NCI-H146 treated with DMSO at 0.1 percent for 48 hours (cell line): ENCODE data around the gene SLC25A20.
"Not testable (repeated sequence)": the region's sequence is repeated elsewhere in the genome, so short reads cannot be mapped to it uniquely, and the experiment has no call there.

Source experiments
- DNase-seq: peaks from one replicate; lab custom pipeline; 2025; ENCODE audit not compliant: unreplicated experiment; lab: John Stamatoyannopoulos, UW

Gene SLC25A20

DNA sequence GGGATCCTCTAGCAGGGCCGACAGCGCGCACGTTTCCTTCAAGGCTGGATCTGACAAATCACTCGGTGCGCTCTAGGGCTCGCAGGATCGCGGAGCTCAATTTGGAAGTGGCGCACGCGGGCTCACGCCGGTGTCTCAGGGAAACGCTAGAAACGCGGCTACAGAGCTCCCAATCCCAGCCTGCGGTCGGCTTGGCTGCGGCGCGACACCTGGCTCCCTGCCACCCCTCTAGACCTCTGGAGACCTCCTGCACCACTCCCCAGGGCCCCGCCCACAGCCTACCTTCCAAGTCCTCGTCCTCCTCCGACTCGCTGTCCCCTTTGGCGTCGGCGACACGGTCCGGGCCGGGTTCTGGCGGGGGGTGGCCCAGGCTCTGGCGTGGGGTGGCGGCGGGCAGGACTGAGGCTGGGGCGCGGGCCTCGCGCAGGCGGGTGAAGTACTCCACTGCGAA lies 51.6 kb downstream of the SLC25A20 start:
- peak; percentile 25 for DNase-seq

DNA sequence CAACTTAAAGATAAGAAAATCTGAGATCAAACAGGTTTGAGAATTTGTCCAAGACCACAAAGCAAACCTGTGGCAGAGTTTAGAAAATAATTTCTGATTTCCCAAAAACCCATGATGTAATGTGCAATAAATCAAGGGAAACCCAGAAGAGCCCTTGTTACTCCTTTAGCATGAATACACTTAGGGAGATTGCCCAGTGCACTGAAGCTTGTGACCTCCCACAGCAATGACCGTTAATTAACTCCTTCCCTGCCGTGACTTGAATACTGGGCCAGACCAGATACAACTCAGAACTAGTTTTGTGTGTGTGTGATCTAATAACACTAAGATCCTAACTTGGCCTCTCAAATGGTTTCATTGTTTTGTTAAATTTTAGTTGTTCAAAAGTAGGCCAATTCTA lies 53.5 kb downstream of the SLC25A20 start:
- DNase-seq, result no peak

DNA sequence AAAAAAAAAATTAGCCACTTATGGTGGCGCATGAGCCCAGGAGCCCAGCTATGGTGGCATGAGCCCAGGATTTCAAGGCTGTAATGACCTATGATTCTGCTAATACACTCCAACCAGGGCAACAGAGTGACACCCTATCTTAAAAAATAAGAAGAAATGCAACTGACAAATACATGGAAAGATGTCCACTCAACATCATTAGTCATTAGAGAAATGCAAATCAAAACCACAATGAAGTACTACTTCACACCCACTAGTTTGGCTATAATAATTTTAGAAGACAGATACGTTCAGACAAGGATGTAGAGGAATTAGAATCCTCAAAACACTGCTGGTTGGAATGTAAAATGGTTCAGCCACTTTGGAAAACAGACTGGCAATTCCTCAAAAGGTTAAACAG lies 61.5 kb downstream of the SLC25A20 start:
- DNase-seq, result no peak

DNA sequence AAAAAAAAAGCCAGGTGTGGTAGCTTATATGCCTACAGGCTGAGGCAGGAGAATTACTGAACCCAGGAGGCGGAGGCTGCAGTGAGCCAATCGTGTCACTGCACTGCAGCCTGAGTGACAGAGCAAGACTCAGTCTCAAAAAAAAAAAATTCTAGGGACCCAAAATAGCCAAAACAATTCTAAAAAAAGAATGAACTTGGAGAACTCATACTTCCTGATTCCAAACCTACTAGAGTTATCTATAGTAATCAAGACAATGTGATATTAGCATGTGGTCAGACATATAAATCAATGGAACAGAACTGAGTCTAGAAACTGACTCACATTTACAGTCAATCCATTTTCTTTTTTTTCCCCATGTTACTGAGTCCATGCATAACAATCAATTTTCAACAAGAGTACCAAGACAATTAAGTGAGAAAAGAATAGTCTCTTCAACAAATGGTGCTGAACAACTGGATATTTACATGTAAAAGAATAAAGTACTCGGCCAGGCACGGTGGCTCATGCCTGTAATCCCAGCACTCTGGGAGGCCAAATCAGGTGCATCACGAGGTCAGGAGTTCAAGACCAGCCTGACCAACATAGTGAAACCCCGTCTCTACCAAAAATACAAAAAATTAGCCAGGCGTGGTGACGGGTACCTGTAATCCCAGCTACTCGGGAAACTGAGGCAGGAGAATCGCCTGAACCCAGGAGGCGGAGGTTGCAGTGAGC lies 62.9 kb downstream of the SLC25A20 start:
- DNase-seq, result no peak

DNA sequence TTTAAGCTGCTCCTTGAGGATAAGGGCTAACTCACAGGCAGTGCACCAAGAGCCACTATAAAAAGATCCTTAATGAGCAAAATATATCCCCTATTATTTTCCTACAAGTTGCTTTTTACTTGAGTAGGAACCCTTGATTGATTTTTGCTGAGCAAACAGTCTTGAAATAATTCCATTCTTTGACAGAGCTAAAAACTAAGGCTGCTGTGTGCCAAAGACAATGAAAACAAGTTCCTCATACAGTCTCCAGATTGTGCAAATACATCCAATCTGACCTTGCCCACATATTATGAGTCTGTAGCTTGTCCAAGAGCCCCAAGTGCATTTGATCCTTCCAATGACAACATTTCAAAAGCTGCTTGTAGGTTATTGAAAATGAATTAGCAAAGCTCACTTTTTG lies 66.0 kb downstream of the SLC25A20 start:
- DNase-seq, result no peak

DNA sequence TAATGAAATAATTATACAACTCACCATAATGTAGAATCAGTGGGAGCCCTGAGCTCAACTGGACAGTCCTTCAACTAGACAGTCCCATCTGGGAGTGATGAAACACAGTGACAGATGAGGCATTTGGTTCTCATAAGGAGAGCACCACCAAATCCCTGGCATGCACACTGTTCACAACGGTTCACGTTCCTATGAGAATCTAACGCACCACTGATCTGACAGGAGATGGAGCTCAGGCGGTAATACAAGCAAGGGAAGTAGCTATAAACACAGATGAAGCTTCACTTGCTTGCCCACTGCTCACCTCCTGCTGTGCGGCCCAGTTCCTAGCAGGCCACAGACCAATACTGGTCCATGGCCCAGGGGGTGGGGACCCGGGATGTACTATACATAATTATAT lies 68.0 kb downstream of the SLC25A20 start:
- no peak for DNase-seq

DNA sequence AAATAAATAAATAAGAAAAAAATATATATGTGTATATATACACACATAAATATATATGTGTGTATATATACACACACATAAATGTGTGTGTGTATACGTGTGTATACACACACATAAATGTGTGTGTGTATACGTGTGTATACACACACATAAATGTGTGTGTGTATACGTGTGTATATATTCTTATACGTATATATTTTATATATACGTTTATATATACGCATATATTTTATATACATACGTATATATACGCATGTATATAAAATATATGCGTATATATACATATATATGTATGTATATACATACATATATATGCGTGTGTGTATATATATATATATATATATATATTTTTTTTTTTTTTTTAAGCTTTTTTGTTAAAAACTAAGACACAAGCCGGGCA lies 69.2 kb downstream of the SLC25A20 start:
- not testable (repeated sequence) for DNase-seq

DNA sequence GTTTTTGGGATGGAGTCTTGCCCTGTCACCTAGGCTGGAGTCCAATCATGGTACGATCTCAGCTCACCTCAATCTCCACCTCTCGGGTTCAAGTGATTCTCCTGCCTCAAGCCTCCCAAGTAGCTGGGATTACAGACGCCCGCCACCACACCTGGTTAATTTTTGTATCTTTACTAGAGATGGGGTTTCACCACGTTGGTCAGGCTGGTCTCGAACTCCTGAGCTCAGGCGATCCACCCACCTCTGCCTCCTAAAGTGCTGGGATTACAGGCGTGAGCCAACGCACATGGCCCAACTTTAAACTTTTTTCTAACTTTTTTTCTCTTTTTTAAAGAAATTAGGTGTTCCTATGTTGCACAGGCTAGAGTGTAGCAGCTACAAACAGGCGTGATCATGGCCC lies 70.8 kb downstream of the SLC25A20 start:
- not testable (repeated sequence) for DNase-seq

DNA sequence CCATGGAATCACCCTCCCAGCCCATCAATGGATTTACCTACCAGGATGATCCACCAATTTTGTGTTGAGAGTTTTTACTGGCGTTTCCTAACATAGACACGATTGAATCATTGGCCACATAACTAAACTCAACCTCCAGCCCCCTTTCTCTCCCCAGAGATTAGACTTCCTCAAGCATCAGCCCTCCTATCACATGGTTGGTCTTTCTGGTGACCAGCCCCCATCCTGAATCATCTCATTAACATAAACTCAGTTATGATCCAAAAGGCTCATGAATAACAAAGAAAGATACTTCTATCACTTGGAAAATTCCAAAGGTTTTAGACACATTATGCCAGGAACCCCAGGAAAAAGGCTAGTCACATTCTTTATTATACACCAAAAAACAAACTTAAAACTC lies 72.2 kb downstream of the SLC25A20 start:
- no peak for DNase-seq

DNA sequence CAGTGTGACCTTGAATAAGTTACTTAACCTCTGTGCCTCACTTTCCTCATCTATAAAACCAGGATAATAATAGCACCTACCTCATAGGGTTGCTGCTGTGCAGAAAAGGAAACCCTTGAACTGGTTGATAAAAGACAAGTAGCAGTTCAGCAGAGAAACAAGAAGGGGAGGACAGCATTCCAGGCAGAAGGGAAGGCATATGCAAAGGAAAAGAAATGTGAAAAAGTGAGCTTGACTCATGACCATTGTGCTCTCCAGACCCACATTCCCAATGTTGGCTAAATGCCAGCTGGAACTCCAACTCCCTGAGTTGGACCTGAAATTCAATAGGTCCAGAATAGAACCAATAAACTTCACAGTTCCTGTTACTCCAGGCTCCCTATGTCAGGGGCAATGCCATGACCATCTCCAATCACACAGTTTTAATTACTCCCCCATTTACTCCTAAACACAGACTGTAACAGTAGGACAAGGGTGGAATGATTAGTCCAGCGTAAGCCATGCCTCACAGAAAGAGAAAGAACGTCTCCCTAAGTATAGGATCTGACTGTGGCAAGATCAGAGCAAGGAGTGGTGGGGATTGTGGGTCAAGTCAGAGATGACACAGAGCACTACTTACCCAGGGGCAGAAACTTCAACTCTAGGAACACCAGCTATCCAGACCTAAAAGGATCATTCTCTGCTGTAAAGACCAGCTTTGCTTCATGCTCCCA lies 77.9 kb downstream of the SLC25A20 start:
- DNase-seq, result no peak

DNA sequence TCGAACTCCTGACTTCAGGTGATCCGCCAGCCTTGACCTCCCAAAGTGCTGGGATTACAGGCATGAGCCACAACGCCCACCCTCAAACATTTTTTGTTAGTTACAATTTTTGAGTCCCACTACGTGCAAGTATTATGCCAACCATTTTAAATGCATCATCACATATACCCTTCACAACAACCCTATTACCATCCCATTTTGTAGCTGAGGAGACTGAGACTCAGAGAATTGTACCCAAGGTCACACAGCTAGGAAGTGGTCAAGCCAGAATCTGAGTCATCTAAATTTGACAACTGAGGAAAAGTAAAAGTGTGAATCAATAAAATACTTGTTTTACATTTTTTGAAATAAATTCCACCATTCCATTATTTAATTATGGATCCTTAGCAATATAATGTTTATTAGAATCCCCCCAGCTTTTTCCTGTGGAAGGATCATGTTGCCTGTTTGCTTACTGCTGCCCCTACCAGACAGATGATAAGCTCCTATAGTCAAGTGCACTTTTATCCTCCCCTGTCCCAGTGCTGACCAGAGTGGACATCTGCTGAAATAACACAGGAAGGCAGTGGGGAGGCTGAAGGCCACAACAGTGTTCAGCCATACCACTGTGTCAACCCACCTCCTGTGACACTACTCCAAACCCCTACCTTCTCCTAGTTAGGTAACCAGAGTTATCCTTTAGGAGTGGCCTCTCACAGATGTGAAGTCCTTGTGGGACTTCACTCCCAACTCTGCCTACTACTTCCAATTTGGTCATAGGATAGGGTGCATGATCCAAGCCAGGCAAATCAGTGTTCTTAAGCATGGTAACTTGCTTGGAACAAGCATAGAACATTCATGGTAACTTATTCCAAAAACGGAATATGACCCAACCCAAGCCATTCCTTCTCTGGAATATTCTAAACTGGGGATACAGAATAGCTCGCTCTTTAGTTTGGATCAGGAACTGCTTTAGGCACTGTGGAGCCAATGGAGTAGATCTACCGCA lies 79.2 kb downstream of the SLC25A20 start:
- DNase-seq, result no peak

DNA sequence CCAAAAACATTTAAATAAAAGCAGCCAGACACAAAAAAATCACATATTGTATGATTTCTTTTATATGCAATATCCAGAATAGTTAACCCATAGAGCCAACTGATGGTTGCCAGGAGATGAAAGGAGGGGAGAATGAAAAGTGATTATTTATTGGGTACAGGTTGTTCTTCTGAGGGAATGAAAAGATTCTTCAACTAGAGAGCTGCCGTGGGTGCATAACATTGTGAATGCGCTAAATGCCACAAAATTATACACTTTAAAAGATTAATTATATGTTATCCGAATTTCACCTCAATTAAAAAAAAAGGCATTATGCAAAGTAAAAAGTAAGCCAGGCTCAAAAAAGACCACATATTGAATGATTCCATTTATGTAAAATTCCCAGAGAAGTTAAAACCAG lies 87.2 kb downstream of the SLC25A20 start:
- DNase-seq, result no peak
